Loucy (cell line): ENCODE measurements around the gene ERVK3-1.

Source experiments
- H2AFZ ChIP-seq: fragments of 200-600 bp; sonication (generic); 2 replicates; pipeline ENCODE4 v1.6.0; 2016; ENCODE audit warnings: antibody characterized with exemption, mild to moderate bottlenecking, low read length, moderate library complexity
- H3F3A ChIP-seq: fragments of 200-600 bp; 2 replicates; pipeline ENCODE4 v1.6.0; 2016; ENCODE audit warnings: antibody characterized with exemption, low read depth, mild to moderate bottlenecking
- H3K27me3 ChIP-seq: fragments of 200-600 bp; sonication (generic); 2 replicates; pipeline ENCODE4 v1.6.1; 2014; ENCODE audit warnings: low read length, mild to moderate bottlenecking; ENCODE audit not compliant: insufficient read depth, poor library complexity, severe bottlenecking
- H3K36me3 ChIP-seq: fragments of 200-600 bp; sonication (generic); 2 replicates; pipeline ENCODE4 v1.6.1; 2016; ENCODE audit warnings: low read length; ENCODE audit not compliant: insufficient read depth
- H3K4me1 ChIP-seq: fragments of 200-600 bp; sonication (generic); 2 replicates; pipeline ENCODE4 v1.5.1; 2014; ENCODE audit warnings: low read length, mild to moderate bottlenecking; ENCODE audit not compliant: insufficient read depth, poor library complexity, severe bottlenecking
- H3K4me2 ChIP-seq: fragments of 200-600 bp; sonication (generic); 2 replicates; pipeline ENCODE4 v1.6.0; 2014; ENCODE audit warnings: antibody characterized with exemption, low read length, low read depth, mild to moderate bottlenecking; ENCODE audit not compliant: poor library complexity, severe bottlenecking
- H3K4me3 ChIP-seq: fragments of 200-600 bp; sonication (generic); 2 replicates; pipeline ENCODE4 v1.5.1; 2014; ENCODE audit warnings: low read length, mild to moderate bottlenecking, mixed read lengths; ENCODE audit not compliant: poor library complexity, severe bottlenecking
- H3K79me2 ChIP-seq: fragments of 200-600 bp; sonication (generic); 2 replicates; pipeline ENCODE4 v1.6.1; 2014; ENCODE audit warnings: low read length; ENCODE audit not compliant: insufficient read depth
- H3K9ac ChIP-seq: fragments of 200-600 bp; sonication (generic); 2 replicates; pipeline ENCODE4 v1.6.0; 2014; ENCODE audit warnings: mild to moderate bottlenecking, low read depth, low read length, moderate library complexity; ENCODE audit not compliant: poor library complexity, severe bottlenecking
- H3K9me2 ChIP-seq: fragments of 200-600 bp; sonication (generic); replicated peaks from 2 replicates; pipeline ENCODE4 v1.6.1; 2016; ENCODE audit warnings: low read depth, low read length, mixed read lengths
- H3K9me3 ChIP-seq: fragments of 200-600 bp; sonication (generic); 2 replicates; pipeline ENCODE4 v1.6.1; 2014; ENCODE audit warnings: mild to moderate bottlenecking, antibody characterized with exemption, low read length, low read depth; ENCODE audit not compliant: insufficient read depth
- H4K20me1 ChIP-seq: fragments of 200-600 bp; sonication (generic); 2 replicates; pipeline ENCODE4 v1.6.0; 2014; ENCODE audit warnings: antibody characterized with exemption, low read length, mild to moderate bottlenecking; ENCODE audit not compliant: insufficient read depth, poor library complexity, severe bottlenecking
- EZH2phosphoT487 ChIP-seq: fragments of 200-600 bp; IDR thresholded peaks from 2 replicates; pipeline ENCODE4 v1.6.1; 2018; ENCODE audit warnings: antibody characterized with exemption, mild to moderate bottlenecking, moderate library complexity, borderline replicate concordance
- TF ChIP-seq, protein P1 (sequence below): fragments of 200-600 bp; sonication (generic); conservative IDR thresholded peaks from 2 replicates; pipeline ENCODE4 v1.5.1; 2014; ENCODE audit warnings: mild to moderate bottlenecking, antibody characterized with exemption, low read length

Gene ERVK3-1

DNA sequence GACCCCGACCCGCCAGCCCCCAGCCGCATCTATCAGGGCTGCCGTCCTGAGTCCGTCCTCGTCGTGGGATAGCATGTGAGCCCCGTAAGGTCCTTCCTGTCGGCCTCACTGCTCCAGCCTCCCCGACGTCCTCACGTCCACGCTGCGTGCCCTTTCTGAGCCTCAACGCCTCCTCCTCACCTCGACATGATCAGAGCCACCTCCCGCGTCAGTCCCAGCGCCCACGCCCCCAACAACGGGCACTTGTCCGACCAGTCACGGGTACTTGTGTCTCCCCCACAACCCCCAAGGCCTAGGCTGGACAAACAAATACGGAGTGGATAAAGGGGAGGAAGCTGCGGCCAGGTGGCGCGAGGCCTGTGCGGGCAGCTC, 56.7 kb downstream of the ERVK3-1 start:
- peak overlapping the region; percentile 96 for H2AFZ ChIP-seq
- H3K27me3 ChIP-seq: no peaks in the 10 kb centered on the region
- peak overlapping the region; percentile 80 for H3K4me2 ChIP-seq
- peak overlapping the region; percentile 89 for H3K4me3 ChIP-seq
- H4K20me1 ChIP-seq: no peaks in the 10 kb centered on the region
- H3K4me1 ChIP-seq: peaks cover 17% of the 10 kb centered on the region
- no peaks in the 10 kb centered on the region for H3K79me2 ChIP-seq
- H3K9ac ChIP-seq: peak overlapping the region; percentile 96
- no peaks in the 10 kb centered on the region for H3K9me2 ChIP-seq
- TF ChIP-seq, protein P1, sequence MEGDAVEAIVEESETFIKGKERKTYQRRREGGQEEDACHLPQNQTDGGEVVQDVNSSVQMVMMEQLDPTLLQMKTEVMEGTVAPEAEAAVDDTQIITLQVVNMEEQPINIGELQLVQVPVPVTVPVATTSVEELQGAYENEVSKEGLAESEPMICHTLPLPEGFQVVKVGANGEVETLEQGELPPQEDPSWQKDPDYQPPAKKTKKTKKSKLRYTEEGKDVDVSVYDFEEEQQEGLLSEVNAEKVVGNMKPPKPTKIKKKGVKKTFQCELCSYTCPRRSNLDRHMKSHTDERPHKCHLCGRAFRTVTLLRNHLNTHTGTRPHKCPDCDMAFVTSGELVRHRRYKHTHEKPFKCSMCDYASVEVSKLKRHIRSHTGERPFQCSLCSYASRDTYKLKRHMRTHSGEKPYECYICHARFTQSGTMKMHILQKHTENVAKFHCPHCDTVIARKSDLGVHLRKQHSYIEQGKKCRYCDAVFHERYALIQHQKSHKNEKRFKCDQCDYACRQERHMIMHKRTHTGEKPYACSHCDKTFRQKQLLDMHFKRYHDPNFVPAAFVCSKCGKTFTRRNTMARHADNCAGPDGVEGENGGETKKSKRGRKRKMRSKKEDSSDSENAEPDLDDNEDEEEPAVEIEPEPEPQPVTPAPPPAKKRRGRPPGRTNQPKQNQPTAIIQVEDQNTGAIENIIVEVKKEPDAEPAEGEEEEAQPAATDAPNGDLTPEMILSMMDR: no peak
- no peak for TF ChIP-seq EZH2phosphoT487
- no peaks in the 10 kb centered on the region for H3F3A ChIP-seq
- no peaks in the 10 kb centered on the region for H3K9me3 ChIP-seq
- H3K36me3 ChIP-seq: no peaks in the 10 kb centered on the region

DNA sequence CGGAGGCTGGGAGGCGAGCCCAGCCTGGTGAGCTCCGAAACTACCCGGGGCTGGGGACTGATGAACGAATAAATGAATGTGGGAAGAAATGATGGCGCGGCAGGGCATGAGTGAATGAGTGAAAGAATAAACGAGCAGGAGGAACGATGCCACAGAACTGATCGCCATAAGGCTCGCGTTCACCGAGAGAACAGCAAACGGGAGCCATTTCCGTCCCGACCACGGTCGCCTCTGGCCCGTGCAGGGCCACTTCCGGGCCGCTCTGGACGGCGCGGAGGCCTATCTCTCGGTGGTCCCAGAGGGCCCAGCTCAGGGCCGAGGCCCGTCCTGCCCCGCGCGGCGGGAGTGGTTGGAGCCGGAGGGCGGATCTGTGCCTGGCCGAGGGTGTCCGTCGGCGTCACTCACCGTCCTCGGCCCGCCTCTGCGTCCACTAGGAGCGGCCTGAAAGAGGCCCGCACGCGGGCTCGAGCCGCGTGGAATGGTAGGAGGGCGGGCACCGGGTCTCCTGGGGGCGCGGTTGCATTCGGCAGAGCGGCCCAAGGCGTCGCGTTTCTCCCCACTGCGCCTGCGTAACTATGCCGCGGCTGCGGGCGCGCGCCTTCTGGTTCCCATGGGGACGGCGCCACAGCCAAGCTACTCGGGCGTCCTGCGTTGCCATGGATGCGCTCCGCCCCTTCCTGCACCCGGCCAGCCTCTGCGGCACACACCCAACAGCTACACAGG, 57.3 kb downstream of the ERVK3-1 start, which contains the start of gene ZNF497:
Gene ZNF497 (minus strand): TSS at position 480 of the 723 bp plus-strand sequence. CDS start 5,116 bp downstream, outside the sequence.
- H4K20me1 ChIP-seq: no peaks in the 10 kb centered on the region
- no peaks in the 10 kb centered on the region for H3K9me3 ChIP-seq
- no peaks in the 10 kb centered on the region for H3K9me2 ChIP-seq
- H3K79me2 ChIP-seq: no peaks in the 10 kb centered on the region
- peak within 1 kb of the TSS; percentile 80 for H3K4me2 ChIP-seq
- no peaks in the 10 kb centered on the region for H3F3A ChIP-seq
- H2AFZ ChIP-seq: peak within 1 kb of the TSS; percentile 96
- H3K36me3 ChIP-seq: no peaks in the 10 kb centered on the region
- H3K9ac ChIP-seq: peak within 1 kb of the TSS; percentile 96
- peak within 1 kb of the TSS; percentile 89 for H3K4me3 ChIP-seq
- TF ChIP-seq, protein P1: no peak
- TF ChIP-seq EZH2phosphoT487: no peak
- H3K4me1 ChIP-seq: peaks cover 17% of the 10 kb centered on the region
- H3K27me3 ChIP-seq: no peaks in the 10 kb centered on the region

DNA sequence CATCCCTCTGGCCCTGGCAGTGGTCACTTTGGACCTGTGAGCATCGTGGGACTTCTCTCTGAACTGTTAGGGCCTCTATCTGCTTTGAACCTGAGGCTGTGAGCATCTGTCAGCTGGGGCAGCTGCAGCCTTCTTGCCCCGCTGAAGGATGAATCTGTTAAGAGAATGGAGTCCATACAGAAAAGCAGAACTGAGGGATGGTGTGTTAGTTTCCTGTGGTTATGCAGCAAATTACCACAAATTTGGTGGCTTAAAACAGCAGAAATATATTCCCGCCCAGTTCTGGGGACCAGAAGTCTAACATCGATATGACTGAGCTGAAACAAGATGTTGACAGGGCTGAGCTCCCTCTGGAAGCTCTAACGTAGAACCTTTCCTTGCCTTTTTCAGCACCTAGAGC, 59.0 kb downstream of the ERVK3-1 start:
- Histone ChIP-seq H3K4me1 (peaks cover 17% of the 10 kb centered on the region), H3K9me3 (no peaks in the 10 kb centered on the region), H3K9me2 (no peaks in the 10 kb centered on the region), H2AFZ (no peak overlapping the region), H3K79me2 (no peaks in the 10 kb centered on the region), H3K9ac (no peak overlapping the region), H3K27me3 (no peaks in the 10 kb centered on the region), H3F3A (no peaks in the 10 kb centered on the region), H4K20me1 (no peaks in the 10 kb centered on the region), H3K4me3 (no peak overlapping the region), H3K4me2 (no peak overlapping the region), H3K36me3 (no peaks in the 10 kb centered on the region)
- TF ChIP-seq, protein P1: no peak
- TF ChIP-seq EZH2phosphoT487: no peak
